WTC11 (cell line): ENCODE measurements around the gene NFATC1. TPM values are rescaled to one million over a fixed set of nuclear protein-coding genes. Genes with fewer than 3 reads are reported as not detected.

ENCODE experiments used
- ATAC-seq: fragments of 200-7000 bp; cut with Tn5 transposase; 2 replicates; pipeline ENCODE4 v1.10.0; 2021; ENCODE audit warnings: mild to moderate bottlenecking, moderate library complexity
- CTCF ChIA-PET: fragments of 300-600 bp; sonication (Branson Sonifier 250); formaldehyde crosslinking; loops from one replicate; lab custom pipeline; 2021; ENCODE audit warnings: antibody characterized with exemption; lab: Charles Lee
- POLR2A ChIA-PET: fragments of 350-600 bp; sonication (Branson Sonifier 250); formaldehyde crosslinking; loops from one replicate; lab custom pipeline; 2021; ENCODE audit warnings: antibody characterized with exemption; lab: Charles Lee
- DNase-seq: peaks from one replicate; pipeline ENCODE4 v3.0.0; 2021; ENCODE audit warnings: low spot score
- H3K27ac Mint-ChIP-seq: 2 replicates; pipeline ENCODE4 v1.8.0; 2021; ENCODE audit warnings: mixed read lengths
- H3K27me3 Mint-ChIP-seq: 2 replicates; pipeline ENCODE4 v1.8.0; 2021; ENCODE audit warnings: low read depth, mild to moderate bottlenecking, moderate library complexity, mixed read lengths
- H3K36me3 Mint-ChIP-seq: 2 replicates; pipeline ENCODE4 v1.8.0; 2021; ENCODE audit warnings: mixed read lengths
- H3K4me1 Mint-ChIP-seq: 2 replicates; pipeline ENCODE4 v1.8.0; 2022; ENCODE audit warnings: mixed read lengths
- H3K4me3 Mint-ChIP-seq: 2 replicates; pipeline ENCODE4 v1.8.0; 2021; ENCODE audit warnings: mild to moderate bottlenecking, moderate library complexity, mixed read lengths
- H3K9me3 Mint-ChIP-seq: 2 replicates; pipeline ENCODE4 v1.8.0; 2021; ENCODE audit warnings: mixed read lengths
- AFF4 ChIP-seq: sonication (generic); formaldehyde crosslinking; IDR thresholded peaks from 2 replicates; pipeline ENCODE4 v1.8.1; 2023; ENCODE audit warnings: mild to moderate bottlenecking, missing genetic modification reagents, borderline replicate concordance
- ATF3 ChIP-seq: sonication (generic); formaldehyde crosslinking; conservative IDR thresholded peaks from 2 replicates; pipeline ENCODE4 v1.8.1; 2022; ENCODE audit warnings: mild to moderate bottlenecking, missing genetic modification reagents
- ATF6 ChIP-seq: sonication (generic); formaldehyde crosslinking; IDR thresholded peaks from 2 replicates; pipeline ENCODE4 v1.8.1; 2023; ENCODE audit warnings: mild to moderate bottlenecking, missing genetic modification reagents
- ERG ChIP-seq: fragments of 250-450 bp; sonication (Bioruptor Pico); IDR thresholded peaks from 2 replicates; pipeline ENCODE4 v1.8.0; 2021; ENCODE audit warnings: mild to moderate bottlenecking
- HMGA2 ChIP-seq: fragments of 250-450 bp; sonication (Bioruptor Pico); IDR thresholded peaks from 2 replicates; pipeline ENCODE4 v1.4.0; 2021; ENCODE audit warnings: mild to moderate bottlenecking, moderate library complexity
- HMGXB4 ChIP-seq: sonication (generic); formaldehyde crosslinking; IDR thresholded peaks from 2 replicates; pipeline ENCODE4 v1.8.1; 2023; ENCODE audit warnings: mild to moderate bottlenecking, moderate library complexity, missing genetic modification reagents
- IRF2 ChIP-seq: sonication (generic); formaldehyde crosslinking; IDR thresholded peaks from 2 replicates; pipeline ENCODE4 v1.8.0; 2022; ENCODE audit warnings: low read depth, missing genetic modification reagents, borderline replicate concordance
- JAZF1 ChIP-seq: fragments of 250-450 bp; sonication (Bioruptor Pico); IDR thresholded peaks from 2 replicates; pipeline ENCODE4 v1.9.0; 2021; ENCODE audit warnings: moderate library complexity, mild to moderate bottlenecking, inconsistent platforms
- NFATC4 ChIP-seq: fragments of 250-450 bp; sonication (Bioruptor Pico); IDR thresholded peaks from 2 replicates; pipeline ENCODE4 v1.9.0; 2021; ENCODE audit warnings: mild to moderate bottlenecking
- PRRX2 ChIP-seq: fragments of 250-450 bp; sonication (Bioruptor Pico); IDR thresholded peaks from 2 replicates; pipeline ENCODE4 v1.8.0; 2021; ENCODE audit warnings: mild to moderate bottlenecking
- SMAD3 ChIP-seq: sonication (generic); formaldehyde crosslinking; IDR thresholded peaks from 2 replicates; pipeline ENCODE4 v1.8.0; 2022; ENCODE audit warnings: missing genetic modification reagents, mild to moderate bottlenecking, borderline replicate concordance
- SMAD4 ChIP-seq: sonication (generic); formaldehyde crosslinking; IDR thresholded peaks from 2 replicates; pipeline ENCODE4 v1.8.0; 2022; ENCODE audit warnings: mild to moderate bottlenecking, missing genetic modification reagents
- SOX15 ChIP-seq: fragments of 250-450 bp; sonication (Bioruptor Pico); IDR thresholded peaks from 2 replicates; pipeline ENCODE4 v1.9.0; 2021; ENCODE audit warnings: mild to moderate bottlenecking
- SP1 ChIP-seq: sonication (generic); formaldehyde crosslinking; conservative IDR thresholded peaks from 2 replicates; pipeline ENCODE4 v1.8.1; 2022; ENCODE audit warnings: missing genetic modification reagents
- TCF7 ChIP-seq: sonication (generic); formaldehyde crosslinking; IDR thresholded peaks from 2 replicates; pipeline ENCODE4 v1.8.0; 2022; ENCODE audit warnings: mild to moderate bottlenecking, low read depth, missing genetic modification reagents, moderate library complexity
- ZBTB43 ChIP-seq: sonication (generic); formaldehyde crosslinking; IDR thresholded peaks from 2 replicates; pipeline ENCODE4 v1.8.1; 2023; ENCODE audit warnings: mild to moderate bottlenecking, missing genetic modification reagents
- ZNF317 ChIP-seq: sonication (generic); formaldehyde crosslinking; IDR thresholded peaks from 2 replicates; pipeline ENCODE4 v1.8.1; 2023; ENCODE audit warnings: low read depth, mild to moderate bottlenecking, moderate library complexity, missing genetic modification reagents, borderline replicate concordance
- ZNF396 ChIP-seq: fragments of 250-450 bp; sonication (Bioruptor Pico); IDR thresholded peaks from 2 replicates; pipeline ENCODE4 v1.8.0; 2021; ENCODE audit warnings: mild to moderate bottlenecking, moderate library complexity, borderline replicate concordance
- ZNF425 ChIP-seq: fragments of 250-450 bp; sonication (Bioruptor Pico); conservative IDR thresholded peaks from 2 replicates; pipeline ENCODE4 v1.9.0; 2021; ENCODE audit warnings: mild to moderate bottlenecking
- total RNA-seq: library from RNA; stranded (reverse); gene quantifications from 3 replicates; pipeline ENCODE4 v1.2.3, GENCODE V29; 2021

NFATC1 gene
- total RNA-seq, 1 experiment from 2014 or later, result 20.2 TPM

GRCh38 chr18:79476031-79476917 is 80.5 kb downstream of the NFATC1 start:
- POLR2A ChIA-PET, result no interaction called here
- Mint-ChIP-seq H3K27me3 (no peaks in the 10 kb centered on the region), H3K4me3 (no peak overlapping the region), H3K4me1 (no peaks in the 10 kb centered on the region), H3K9me3 (no peaks in the 10 kb centered on the region), H3K27ac (no peak overlapping the region), H3K36me3 (peaks cover 2% of the 10 kb centered on the region; the same call in 1 of the 2 replicates)
- ATAC-seq (no peak), DNase-seq (no peak)
- CTCF ChIA-PET, result no interaction called here
- TF ChIP-seq ZNF317 (CRISPR knock-in tag), result no peak
- no peak for TF ChIP-seq SMAD3 (CRISPR knock-in tag)
- TF ChIP-seq ATF6 (CRISPR knock-in tag), result no peak
- TF ChIP-seq NFATC4 (CRISPR knock-in tag), result no peak
- TF ChIP-seq, all 79 proteins: peak for 0

- ChIA-PET POLR2A (no interaction called here), CTCF (no interaction called here)
- no peaks in the 10 kb centered on the region for H3K4me1 Mint-ChIP-seq
- no peak for TF ChIP-seq TCF7 (CRISPR knock-in tag)
- no peak for TF ChIP-seq PRRX2
- no peak for TF ChIP-seq ATF3
- no peak for TF ChIP-seq ZNF396 (CRISPR knock-in tag)
- TF ChIP-seq ZBTB43 (CRISPR knock-in tag), result no peak
- no peak for TF ChIP-seq SOX15 (CRISPR knock-in tag)
- no peak for TF ChIP-seq ZNF425 (CRISPR knock-in tag)
- no peak for TF ChIP-seq JAZF1
- TF ChIP-seq HMGXB4 (CRISPR knock-in tag), result no peak
- TF ChIP-seq SMAD4 (CRISPR knock-in tag), result no peak
- TF ChIP-seq ERG (CRISPR knock-in tag), result no peak
- no peak for TF ChIP-seq AFF4
- no peak for TF ChIP-seq SP1
- no peak for TF ChIP-seq IRF2
- TF ChIP-seq HMGA2 (CRISPR knock-in tag), result no peak
Measured at GRCh38 chr18:79476918-79477571, 81.3 kb downstream of the NFATC1 start.

More at GRCh38 chr18:79476918-79477571, 81.3 kb downstream of the NFATC1 start:
- Mint-ChIP-seq H3K27ac (0 out of 2 replicates have a peak overlapping the region, but pooled peaks have one; percentile 63), H3K36me3 (peaks cover 2% of the 10 kb centered on the region; the same call in 1 of the 2 replicates), H3K4me3 (no peak overlapping the region), H3K9me3 (no peaks in the 10 kb centered on the region), H3K27me3 (no peaks in the 10 kb centered on the region)
- DNase-seq (peak; percentile 3), ATAC-seq (no peak)
